ENCODE results near the gene TLR1. TPM values are rescaled to one million over a fixed set of nuclear protein-coding genes. Genes with fewer than 3 reads are reported as not detected.
A peak's percentile ranks its signal among the peaks of the same experiment; 100 is the strongest.

Gene TLR1
- total and polyA plus RNA-seq, 2 donors (not counting 1 experiment from before 2014, with no cell fraction given), result 23.4 to 50.8 TPM

DNA sequence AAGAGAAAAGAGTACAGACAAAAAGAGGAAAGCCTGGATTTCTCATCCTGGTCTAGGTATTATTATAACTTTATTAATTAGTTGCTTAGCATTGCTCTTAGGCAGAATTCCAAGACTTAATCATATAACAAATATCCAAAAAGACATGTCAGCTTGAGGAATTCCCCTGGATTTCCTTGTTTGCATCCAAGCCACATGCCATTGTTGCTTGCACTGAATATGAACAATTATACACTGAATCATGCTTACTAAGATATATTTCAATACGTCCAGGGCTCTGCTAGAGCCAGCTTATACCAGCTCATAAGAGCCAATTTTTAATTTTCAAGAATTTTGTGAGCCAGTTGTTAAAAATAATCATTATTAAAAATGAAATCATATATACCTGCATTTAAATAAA lies 16.3 kb downstream of the TLR1 start:
- intact Hi-C loops (cut with micrococcal nuclease), result loop anchor here (10.0 kb wide), 1 partner anchor 124 kb away; the partner anchor contains the start of gene KLF3
- no peak for ATAC-seq (ENCODE audit: low read depth)
- H3K4me3 ChIP-seq (ENCODE audit: control extremely low read depth in 1 of 5, extremely low read depth in 1 of 5, insufficient read depth in 1 of 5, low read depth in 2 of 5, low read length in 4 of 5), result no peak overlapping the region
- no CpG with 5 or more reads among the region's 1 CpG for WGBS (ENCODE audit: insufficient coverage)
- no peaks in the 10 kb centered on the region for H3K27me3 ChIP-seq (replicated peaks in 1 of 4; ENCODE audit: control extremely low read depth in 1 of 4, control insufficient read depth in 3 of 4, insufficient read depth in 4 of 4, low read length in 3 of 4)
- no peak overlapping the region for H3K4me3 Mint-ChIP-seq
- H3K36me3 ChIP-seq (replicated peaks in 1 of 2; ENCODE audit: control extremely low read depth in 1 of 2, control insufficient read depth in 1 of 2, extremely low read depth in 1 of 2, insufficient read depth in 2 of 2, low read length in 1 of 2), result peaks cover 0 to 4% of the 10 kb centered on the region in 2 experiments
- no peak overlapping the region for H2AFZ ChIP-seq (ENCODE audit: insufficient read depth, low read depth, low read length, poor library complexity, severe bottlenecking)
- H3K4me2 ChIP-seq (replicated peaks; ENCODE audit: low read depth, low read length, poor library complexity, severe bottlenecking), result no peak overlapping the region
- H3K9ac ChIP-seq (ENCODE audit: low read length), result no peak overlapping the region
- TF ChIP-seq EZH2 (IDR thresholded peaks at IDR 0.05; ENCODE audit: borderline replicate concordance, insufficient read depth, low read depth, low read length, poor library complexity, severe bottlenecking), result no peak
- TF ChIP-seq, protein P1, sequence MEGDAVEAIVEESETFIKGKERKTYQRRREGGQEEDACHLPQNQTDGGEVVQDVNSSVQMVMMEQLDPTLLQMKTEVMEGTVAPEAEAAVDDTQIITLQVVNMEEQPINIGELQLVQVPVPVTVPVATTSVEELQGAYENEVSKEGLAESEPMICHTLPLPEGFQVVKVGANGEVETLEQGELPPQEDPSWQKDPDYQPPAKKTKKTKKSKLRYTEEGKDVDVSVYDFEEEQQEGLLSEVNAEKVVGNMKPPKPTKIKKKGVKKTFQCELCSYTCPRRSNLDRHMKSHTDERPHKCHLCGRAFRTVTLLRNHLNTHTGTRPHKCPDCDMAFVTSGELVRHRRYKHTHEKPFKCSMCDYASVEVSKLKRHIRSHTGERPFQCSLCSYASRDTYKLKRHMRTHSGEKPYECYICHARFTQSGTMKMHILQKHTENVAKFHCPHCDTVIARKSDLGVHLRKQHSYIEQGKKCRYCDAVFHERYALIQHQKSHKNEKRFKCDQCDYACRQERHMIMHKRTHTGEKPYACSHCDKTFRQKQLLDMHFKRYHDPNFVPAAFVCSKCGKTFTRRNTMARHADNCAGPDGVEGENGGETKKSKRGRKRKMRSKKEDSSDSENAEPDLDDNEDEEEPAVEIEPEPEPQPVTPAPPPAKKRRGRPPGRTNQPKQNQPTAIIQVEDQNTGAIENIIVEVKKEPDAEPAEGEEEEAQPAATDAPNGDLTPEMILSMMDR (IDR thresholded peaks at IDR 0.05), result no peak
- H3K79me2 ChIP-seq (ENCODE audit: control insufficient read depth, insufficient read depth, low read length), result peaks cover 10% of the 10 kb centered on the region
- no peak overlapping the region for H3K27ac ChIP-seq (ENCODE audit: low read length in 2 of 2)
- peaks cover 8 to 20% of the 10 kb centered on the region in 2 donors for H3K4me1 ChIP-seq (ENCODE audit: control insufficient read depth in 2 of 2, insufficient read depth in 2 of 2, low read length in 2 of 2)
- peaks cover 31% of the 10 kb centered on the region for H3K4me1 Mint-ChIP-seq
- peaks cover 2 to 27% (median 14%) of the 10 kb centered on the region in 3 donors for H3K9me3 ChIP-seq (ENCODE audit: control extremely low read depth in 1 of 3, control insufficient read depth in 2 of 3, insufficient read depth in 1 of 3, low read length in 2 of 3)
- no peaks in the 10 kb centered on the region for H3K27me3 Mint-ChIP-seq
- ChIA-PET CTCF (interaction anchor here (1.4 to 5.5 kb wide), 3 partner anchors 9 to 30 kb away, joined by 3 to 36 read pairs (median 28); partner anchors contain the start of gene TLR1), POLR2A (no interaction called here)
- no peak overlapping the region for H3K27ac Mint-ChIP-seq
- DNase-seq, result no peak
- H3K9me3 Mint-ChIP-seq (ENCODE audit: insufficient read depth), result peaks cover 7% of the 10 kb centered on the region
- no peaks in the 10 kb centered on the region for H4K20me1 ChIP-seq (ENCODE audit: control insufficient read depth, insufficient read depth, low read length, poor library complexity, severe bottlenecking)

DNA sequence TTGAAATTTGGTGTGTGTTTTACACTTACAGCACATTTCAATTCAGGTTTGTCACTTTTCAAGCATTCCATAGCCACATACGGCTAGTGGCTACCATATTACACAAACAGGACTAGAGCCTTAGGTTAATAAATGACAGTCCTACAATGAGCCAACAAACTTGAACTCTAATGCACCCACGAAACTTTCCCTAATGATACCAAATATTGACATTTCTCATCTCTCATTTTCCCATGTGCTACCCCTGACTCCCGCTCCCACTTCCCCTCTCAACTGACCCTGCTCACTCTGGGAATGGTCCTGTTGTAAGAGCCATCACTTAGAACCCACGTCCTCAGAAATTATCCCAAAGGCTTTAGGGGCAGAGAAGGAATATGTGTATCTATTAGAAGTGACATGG lies 16.9 kb downstream of the TLR1 start:
- Histone ChIP-seq H3K4me1 (ENCODE audit: control insufficient read depth in 2 of 2, insufficient read depth in 2 of 2, low read length in 2 of 2) (peaks cover 11 to 24% of the 10 kb centered on the region in 2 donors), H3K27ac (ENCODE audit: low read length in 2 of 2) (peak overlapping the region in 1 of 2 donors; percentile 26), H3K27me3 (replicated peaks in 1 of 4; ENCODE audit: control extremely low read depth in 1 of 4, control insufficient read depth in 3 of 4, insufficient read depth in 4 of 4, low read length in 3 of 4) (no peaks in the 10 kb centered on the region), H3K4me3 (ENCODE audit: control extremely low read depth in 1 of 5, extremely low read depth in 1 of 5, insufficient read depth in 1 of 5, low read depth in 2 of 5, low read length in 4 of 5) (no peak overlapping the region), H3K9me3 (ENCODE audit: control extremely low read depth in 1 of 3, control insufficient read depth in 2 of 3, insufficient read depth in 1 of 3, low read length in 2 of 3) (peaks cover 2 to 24% (median 14%) of the 10 kb centered on the region in 3 donors), H3K79me2 (ENCODE audit: control insufficient read depth, insufficient read depth, low read length) (peaks cover 15% of the 10 kb centered on the region), H3K4me2 (replicated peaks; ENCODE audit: low read depth, low read length, poor library complexity, severe bottlenecking) (no peak overlapping the region), H3K9ac (ENCODE audit: low read length) (no peak overlapping the region), H4K20me1 (ENCODE audit: control insufficient read depth, insufficient read depth, low read length, poor library complexity, severe bottlenecking) (no peaks in the 10 kb centered on the region), H3K36me3 (replicated peaks in 1 of 2; ENCODE audit: control extremely low read depth in 1 of 2, control insufficient read depth in 1 of 2, extremely low read depth in 1 of 2, insufficient read depth in 2 of 2, low read length in 1 of 2) (peaks cover 0 to 3% of the 10 kb centered on the region in 2 experiments), H2AFZ (ENCODE audit: insufficient read depth, low read depth, low read length, poor library complexity, severe bottlenecking) (no peak overlapping the region)
- peak overlapping the region; percentile 15 for H3K27ac Mint-ChIP-seq
- intact Hi-C loops (cut with micrococcal nuclease), result loop anchor here (10.0 kb wide), 1 partner anchor 123 kb away; the partner anchor contains the start of gene KLF3
- DNase-seq (no peak), ATAC-seq (ENCODE audit: low read depth) (no peak)
- WGBS (ENCODE audit: insufficient coverage), result 91% methylated on average over 2 of the region's 4 CpGs
- CTCF ChIA-PET, result interaction anchor here (8.5 kb wide), 1 partner anchor 23 kb away, joined by 620 read pairs; no protein-coding TSS in a partner anchor
- no peaks in the 10 kb centered on the region for H3K27me3 Mint-ChIP-seq
- peaks cover 5% of the 10 kb centered on the region for H3K9me3 Mint-ChIP-seq (ENCODE audit: insufficient read depth)
- TF ChIP-seq EZH2 (IDR thresholded peaks at IDR 0.05; ENCODE audit: borderline replicate concordance, insufficient read depth, low read depth, low read length, poor library complexity, severe bottlenecking), result no peak
- TF ChIP-seq, protein P1 (IDR thresholded peaks at IDR 0.05), result no peak
- peaks cover 32% of the 10 kb centered on the region for H3K4me1 Mint-ChIP-seq
- H3K4me3 Mint-ChIP-seq, result no peak overlapping the region
- POLR2A ChIA-PET, result no interaction called here

All from B cell (primary cell).